ENCODE measurements around the gene PKDCC. TPM values are rescaled to one million over a fixed set of nuclear protein-coding genes. Genes with fewer than 3 reads are reported as not detected.

The PKDCC gene
- total RNA-seq, 1 donor from 2014 or later: not detected

DNA sequence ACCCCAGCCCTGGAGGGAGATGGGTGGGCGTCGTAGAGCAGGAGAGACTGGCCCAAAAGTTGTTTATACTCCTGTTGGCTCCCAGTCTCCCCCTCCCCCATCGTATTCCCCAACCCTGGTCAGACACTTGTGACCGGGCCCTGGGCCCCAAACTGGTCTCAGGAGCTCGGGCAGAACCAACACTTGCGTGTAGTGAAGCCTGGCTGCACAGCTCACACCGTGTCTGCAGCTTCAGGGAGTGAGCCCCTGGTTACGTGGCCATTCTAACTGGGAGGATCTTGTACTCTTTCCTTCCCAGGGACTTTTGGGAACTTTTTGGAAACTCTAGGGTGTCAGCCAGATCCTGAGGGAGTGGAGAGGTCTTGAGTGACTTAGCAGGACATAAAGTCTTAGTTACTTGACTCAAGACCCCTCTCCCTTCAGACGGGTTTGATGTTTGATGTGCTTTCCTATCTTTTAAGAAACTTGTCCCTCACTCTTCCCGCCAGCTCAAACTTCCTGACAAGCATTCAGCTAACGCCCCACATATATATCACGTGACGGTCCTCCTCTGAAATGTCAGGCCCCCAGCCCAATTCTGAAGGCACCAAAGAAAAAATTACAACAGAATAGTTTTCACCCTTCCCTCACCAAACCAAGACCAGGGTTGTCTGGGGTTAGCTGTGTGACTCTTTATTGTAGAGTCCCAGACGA, 2.3 kb downstream of the PKDCC start:
- Mint-ChIP-seq H3K9me3 (no peaks in the 10 kb centered on the region), H3K4me3 (no peak overlapping the region), H3K27ac (no peak overlapping the region), H3K36me3 (ENCODE audit: low read depth) (no peaks in the 10 kb centered on the region), H3K4me1 (peaks cover 3% of the 10 kb centered on the region), H3K27me3 (peaks cover 41% of the 10 kb centered on the region)
- no peak for DNase-seq
- intact Hi-C loops (cut with micrococcal nuclease): no loop called here

DNA sequence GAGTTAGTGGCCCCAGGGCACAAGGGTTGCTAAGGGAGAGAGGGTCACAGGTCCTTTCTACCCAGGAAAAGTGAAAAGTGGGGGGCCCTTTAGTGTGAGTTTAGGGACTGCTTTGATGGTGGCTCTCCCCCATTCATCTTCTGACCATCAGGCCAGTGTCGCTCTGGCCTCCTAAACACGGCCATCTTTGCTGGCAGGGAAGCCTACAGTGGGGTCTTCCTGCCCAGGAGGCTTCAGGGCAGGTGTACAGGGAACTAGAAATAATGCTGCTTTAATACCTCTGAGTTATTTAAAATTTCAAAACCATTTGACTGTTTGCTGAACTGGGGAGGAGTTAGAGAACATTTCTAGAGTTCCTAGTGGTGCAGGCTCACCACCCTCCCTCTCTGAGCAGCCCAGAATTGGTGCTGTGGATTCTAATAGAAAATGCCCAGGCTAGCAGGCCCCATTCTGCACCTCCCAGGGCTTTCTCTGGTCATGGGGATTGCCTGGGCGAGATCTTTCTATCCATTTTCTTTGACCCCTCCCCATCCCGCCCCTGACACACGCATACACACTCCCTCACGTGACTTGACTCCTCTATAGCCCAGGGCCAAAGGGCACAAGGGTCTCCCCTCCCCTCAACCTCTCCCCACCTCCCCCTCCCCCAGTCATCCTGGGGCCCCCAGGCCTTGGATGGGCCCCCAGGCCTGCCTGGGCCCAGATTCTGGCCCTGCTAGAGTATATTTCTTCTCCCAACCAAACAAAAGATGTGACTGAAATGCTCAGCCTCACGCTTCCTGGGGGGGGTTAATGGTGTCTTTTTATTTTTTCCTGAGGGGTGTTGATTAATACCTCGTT, 3.1 kb downstream of the PKDCC start:
- no peaks in the 10 kb centered on the region for H3K36me3 Mint-ChIP-seq (ENCODE audit: low read depth)
- intact Hi-C loops (cut with micrococcal nuclease): no loop called here

DNA sequence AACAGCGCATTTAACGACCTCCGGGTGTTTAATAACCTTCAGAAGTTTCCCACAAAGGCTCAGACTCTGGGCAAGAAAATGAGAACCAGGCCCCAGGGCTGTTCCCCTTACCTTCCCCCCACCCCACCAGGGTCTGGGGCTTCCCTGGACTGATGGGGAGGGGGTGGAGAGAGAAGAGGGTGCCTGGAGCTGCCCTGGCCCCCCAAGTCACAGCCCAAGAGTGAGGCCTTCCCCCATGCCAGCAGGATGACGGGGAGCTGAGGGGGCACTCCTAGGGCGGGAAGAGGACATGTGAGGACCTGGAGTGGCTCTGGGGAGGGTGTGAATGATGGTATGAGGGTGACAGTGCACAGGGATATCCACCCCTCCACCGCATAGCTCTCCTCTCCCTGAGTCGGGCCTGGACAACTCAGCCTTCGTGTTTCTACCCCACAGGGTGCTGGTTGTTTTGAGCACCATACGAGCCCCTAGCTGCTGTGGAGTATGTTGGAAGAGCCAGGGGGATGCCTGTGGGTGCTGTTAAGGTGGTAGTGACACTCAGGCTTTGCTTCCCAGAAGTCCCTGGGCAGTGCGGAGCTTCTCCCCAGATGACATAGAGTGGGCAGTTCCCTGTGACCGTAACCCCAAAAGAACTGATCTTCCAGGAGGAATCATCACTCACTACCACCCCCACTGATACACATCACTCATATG, 3.9 kb downstream of the PKDCC start:
- Mint-ChIP-seq H3K27ac (no peak overlapping the region), H3K9me3 (no peaks in the 10 kb centered on the region), H3K4me1 (peaks cover 3% of the 10 kb centered on the region), H3K36me3 (ENCODE audit: low read depth) (no peaks in the 10 kb centered on the region), H3K4me3 (no peak overlapping the region), H3K27me3 (peaks cover 28% of the 10 kb centered on the region)
- intact Hi-C loops (cut with micrococcal nuclease): no loop called here
- DNase-seq: no peak

More for the DNA sequence above, 3.1 kb downstream of the PKDCC start:
- H3K4me1 Mint-ChIP-seq: peaks cover 3% of the 10 kb centered on the region
- no peak overlapping the region for H3K27ac Mint-ChIP-seq
- H3K4me3 Mint-ChIP-seq: no peak overlapping the region
- no peaks in the 10 kb centered on the region for H3K9me3 Mint-ChIP-seq
- no peak for DNase-seq
- H3K27me3 Mint-ChIP-seq: peaks cover 33% of the 10 kb centered on the region

DNA sequence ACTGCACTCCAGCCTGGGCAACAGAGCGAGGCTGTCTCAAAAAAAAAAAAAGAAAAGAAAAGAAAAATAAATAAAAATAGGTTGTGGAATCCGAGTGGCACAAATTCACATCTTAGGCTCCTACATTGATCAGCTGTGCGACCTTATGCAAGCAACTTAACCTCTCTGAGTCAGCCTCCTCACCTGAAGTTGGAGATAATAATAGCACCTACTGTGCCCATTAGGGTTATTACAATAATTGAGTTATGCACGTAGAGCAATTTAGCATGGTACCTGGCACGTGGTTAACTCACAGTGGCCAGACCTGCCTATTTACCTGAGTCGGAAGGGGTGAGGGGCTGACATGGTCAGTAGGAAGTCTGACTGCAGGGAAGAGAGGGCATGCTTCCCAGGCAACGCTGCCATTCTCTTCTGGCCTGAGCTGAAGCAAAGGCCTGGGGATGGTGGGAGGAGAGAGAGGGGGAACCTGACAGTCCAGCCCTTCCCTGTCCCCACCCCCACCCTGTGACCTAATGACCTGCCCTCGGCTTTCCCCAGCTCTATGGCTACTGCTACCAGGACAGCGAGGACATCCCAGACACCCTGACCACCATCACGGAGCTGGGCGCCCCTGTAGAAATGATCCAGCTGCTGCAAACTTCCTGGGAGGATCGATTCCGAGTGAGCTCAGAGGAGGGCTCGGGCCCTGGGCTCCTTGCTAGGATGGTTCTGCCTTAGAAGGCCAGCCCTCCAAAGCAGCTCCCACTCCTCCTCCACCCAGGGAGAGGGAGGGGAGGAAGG, 5.1 kb downstream of the PKDCC start:
- Mint-ChIP-seq H3K4me3 (no peak overlapping the region), H3K27ac (no peak overlapping the region), H3K9me3 (no peaks in the 10 kb centered on the region), H3K4me1 (no peaks in the 10 kb centered on the region), H3K36me3 (ENCODE audit: low read depth) (no peaks in the 10 kb centered on the region), H3K27me3 (peaks cover 27% of the 10 kb centered on the region)
- DNase-seq: no peak
- intact Hi-C loops (cut with micrococcal nuclease): no loop called here

DNA sequence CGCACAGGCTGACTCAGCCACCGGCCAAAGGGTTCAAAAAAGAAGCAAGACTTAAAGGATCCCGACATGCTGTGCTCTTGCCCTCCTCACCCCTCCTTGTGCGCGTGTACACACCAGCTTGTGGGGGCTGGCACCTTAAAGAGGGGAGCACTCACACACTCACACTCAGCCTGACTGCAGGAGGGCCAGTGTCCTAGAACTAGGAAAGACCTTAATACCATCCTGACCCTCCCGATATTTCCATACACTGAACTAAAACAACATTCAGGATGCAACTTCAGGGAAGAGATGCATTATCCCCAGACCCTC, 5.6 kb downstream of the PKDCC start:
- H3K4me3 Mint-ChIP-seq: no peak overlapping the region
- H3K27me3 Mint-ChIP-seq: peaks cover 27% of the 10 kb centered on the region
- no peak overlapping the region for H3K27ac Mint-ChIP-seq
- no peak for DNase-seq
- intact Hi-C loops (cut with micrococcal nuclease): no loop called here
- no peaks in the 10 kb centered on the region for H3K4me1 Mint-ChIP-seq
- H3K36me3 Mint-ChIP-seq (ENCODE audit: low read depth): no peaks in the 10 kb centered on the region
- H3K9me3 Mint-ChIP-seq: no peaks in the 10 kb centered on the region

DNA sequence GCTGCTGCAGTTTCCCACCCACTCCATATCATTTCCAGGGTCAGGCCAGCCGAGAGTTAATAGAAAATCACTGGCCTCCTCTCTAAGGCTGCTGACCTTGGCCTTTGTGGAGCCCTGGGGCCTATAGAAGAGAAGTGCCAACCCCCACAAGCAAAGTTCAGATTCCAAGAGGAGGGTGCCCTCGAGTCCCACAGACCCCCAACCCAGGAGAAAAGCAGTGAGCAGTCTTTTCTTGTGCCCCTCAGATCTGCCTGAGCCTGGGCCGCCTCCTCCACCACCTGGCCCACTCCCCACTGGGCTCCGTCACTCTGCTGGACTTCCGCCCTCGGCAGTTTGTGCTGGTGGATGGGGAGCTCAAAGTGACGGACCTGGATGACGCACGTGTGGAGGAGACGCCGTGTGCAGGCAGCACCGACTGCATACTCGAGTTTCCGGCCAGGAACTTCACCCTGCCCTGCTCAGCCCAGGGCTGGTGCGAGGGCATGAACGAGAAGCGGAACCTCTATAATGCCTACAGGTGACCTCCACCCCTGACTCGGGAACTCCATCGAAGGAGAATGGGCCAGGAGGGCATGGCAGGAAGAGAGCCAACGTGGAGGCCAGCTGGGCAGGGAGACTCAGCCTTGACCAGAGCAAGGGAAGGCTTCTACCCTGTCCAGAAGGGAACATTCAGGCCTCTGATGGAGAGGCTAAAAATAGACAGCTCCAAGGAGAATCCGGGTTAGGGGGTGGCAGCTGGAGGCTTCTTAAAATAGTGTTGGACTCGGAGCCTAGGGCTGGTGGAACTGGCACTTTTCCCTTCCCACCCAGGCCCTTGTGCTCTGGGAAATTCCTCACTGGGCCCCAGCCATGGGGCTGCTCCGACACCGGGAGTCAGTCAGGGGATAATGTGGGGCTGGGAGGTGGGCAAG, 6.2 kb downstream of the PKDCC start:
- Mint-ChIP-seq H3K4me1 (no peaks in the 10 kb centered on the region), H3K27me3 (peaks cover 22% of the 10 kb centered on the region), H3K9me3 (no peaks in the 10 kb centered on the region), H3K4me3 (no peak overlapping the region), H3K27ac (no peak overlapping the region), H3K36me3 (ENCODE audit: low read depth) (no peaks in the 10 kb centered on the region)
- no peak for DNase-seq
- intact Hi-C loops (cut with micrococcal nuclease): no loop called here

DNA sequence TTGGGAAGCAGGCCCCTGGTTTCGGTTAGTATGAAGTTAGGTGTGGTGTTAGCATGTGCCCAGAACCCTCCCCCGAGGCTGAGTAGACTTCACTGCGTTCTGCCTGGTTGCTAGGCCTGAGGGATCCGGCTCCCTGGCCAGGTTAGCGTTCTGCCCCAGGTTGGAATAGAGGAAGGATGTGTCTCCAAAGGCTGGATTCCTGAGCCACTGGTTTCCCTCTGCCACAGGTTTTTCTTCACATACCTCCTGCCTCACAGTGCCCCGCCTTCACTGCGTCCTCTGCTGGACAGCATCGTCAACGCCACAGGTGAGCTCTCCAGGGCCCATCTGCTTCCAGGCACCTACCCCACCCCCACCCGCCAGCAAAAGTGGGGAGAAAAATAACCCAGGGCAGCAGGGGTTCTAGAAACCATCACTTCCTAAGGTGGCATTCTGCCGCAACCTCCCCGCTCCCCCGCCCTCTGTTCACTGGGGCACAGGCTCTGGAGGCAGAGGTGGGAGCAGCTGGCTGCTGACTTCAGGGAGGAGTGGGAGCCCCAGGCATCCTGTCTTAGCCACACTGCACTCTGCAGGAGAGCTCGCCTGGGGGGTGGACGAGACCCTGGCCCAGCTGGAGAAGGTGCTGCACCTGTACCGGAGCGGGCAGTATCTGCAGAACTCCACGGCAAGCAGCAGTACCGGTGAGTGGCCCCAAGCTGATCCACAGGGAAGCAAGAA, 7.1 kb downstream of the PKDCC start:
- H3K36me3 Mint-ChIP-seq (ENCODE audit: low read depth): no peaks in the 10 kb centered on the region
- peaks cover 14% of the 10 kb centered on the region for H3K27me3 Mint-ChIP-seq
- intact Hi-C loops (cut with micrococcal nuclease): no loop called here
- no peak overlapping the region for H3K4me3 Mint-ChIP-seq
- no peaks in the 10 kb centered on the region for H3K9me3 Mint-ChIP-seq
- H3K4me1 Mint-ChIP-seq: no peaks in the 10 kb centered on the region
- H3K27ac Mint-ChIP-seq: no peak overlapping the region
- no peak for DNase-seq

DNA sequence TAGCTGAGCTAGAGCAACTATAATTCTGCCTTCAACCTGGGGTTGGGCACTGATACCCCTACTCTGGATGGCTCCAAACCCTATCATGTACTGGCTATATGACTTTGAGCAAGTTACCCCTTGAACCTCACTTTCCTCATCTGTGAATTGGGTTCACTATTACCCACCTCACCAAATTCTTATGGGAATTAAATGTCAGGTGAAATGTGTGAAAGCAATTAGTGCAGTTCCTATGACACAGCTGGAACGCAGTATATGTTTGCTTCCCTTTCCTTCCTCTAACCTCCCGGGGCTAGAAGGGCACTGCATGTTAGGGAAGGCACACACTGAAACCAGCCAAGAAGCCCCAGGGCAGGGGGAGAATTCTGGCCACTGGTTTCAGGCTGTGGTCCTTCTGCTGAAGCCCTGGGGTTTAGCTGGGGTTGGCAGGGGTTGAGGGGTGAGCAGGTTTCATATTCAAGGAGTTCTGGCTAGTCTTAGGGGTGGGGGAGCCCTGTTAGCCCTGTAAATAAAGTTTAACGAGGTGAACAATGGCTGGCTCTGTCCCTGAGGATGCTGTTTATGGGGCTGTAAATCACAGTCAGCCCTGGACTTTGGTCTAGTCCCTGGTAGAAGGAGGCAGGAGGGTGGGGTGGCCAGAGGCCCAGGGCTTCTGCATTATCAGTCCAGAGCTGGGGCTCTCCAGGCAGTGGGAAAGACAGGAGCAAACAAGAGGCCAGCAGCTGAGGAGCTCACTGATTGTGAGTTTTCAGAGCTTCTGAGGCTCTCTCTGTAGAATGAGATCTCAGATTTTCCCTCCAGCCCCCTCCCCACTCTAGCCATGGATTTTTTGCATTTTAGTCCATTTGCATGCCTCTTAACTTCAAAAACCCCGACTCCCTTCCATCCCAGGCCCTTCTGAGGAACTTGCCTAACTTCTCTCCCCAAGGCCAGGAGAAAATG, 8.0 kb downstream of the PKDCC start:
- Mint-ChIP-seq H3K4me3 (no peak overlapping the region), H3K4me1 (no peaks in the 10 kb centered on the region), H3K36me3 (ENCODE audit: low read depth) (no peaks in the 10 kb centered on the region), H3K27ac (no peak overlapping the region), H3K27me3 (peaks cover 4% of the 10 kb centered on the region), H3K9me3 (no peaks in the 10 kb centered on the region)
- DNase-seq: no peak
- intact Hi-C loops (cut with micrococcal nuclease): no loop called here

DNA sequence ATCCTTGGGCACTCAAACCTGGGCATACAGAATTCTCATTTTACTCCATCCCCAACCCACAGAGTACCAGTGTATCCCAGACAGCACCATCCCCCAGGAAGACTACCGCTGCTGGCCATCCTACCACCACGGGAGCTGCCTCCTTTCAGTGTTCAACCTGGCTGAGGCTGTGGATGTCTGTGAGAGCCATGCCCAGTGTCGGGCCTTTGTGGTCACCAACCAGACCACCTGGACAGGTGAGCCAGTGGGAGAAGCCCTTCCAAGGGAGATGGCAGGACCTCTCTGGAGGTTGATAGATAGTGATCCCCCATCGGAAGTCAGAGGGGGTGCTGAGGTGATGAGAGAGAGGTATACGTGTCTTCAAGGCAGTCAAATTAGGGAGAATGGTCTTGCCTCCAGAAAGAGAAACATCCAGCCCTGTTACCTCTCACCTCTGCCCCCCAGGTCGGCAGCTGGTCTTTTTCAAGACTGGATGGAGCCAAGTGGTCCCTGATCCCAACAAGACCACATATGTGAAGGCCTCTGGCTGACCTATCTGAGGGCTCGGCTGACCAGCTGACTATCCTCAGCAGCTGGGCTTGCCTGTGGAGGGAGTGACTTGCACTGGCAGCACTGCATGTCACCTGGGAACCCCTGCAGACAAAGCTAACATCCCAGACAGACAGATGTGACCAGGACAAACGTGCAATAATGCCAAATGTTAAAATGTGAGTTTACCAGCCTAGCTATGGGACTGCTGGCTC, 9.5 kb downstream of the PKDCC start:
- no peaks in the 10 kb centered on the region for H3K36me3 Mint-ChIP-seq (ENCODE audit: low read depth)

DNA sequence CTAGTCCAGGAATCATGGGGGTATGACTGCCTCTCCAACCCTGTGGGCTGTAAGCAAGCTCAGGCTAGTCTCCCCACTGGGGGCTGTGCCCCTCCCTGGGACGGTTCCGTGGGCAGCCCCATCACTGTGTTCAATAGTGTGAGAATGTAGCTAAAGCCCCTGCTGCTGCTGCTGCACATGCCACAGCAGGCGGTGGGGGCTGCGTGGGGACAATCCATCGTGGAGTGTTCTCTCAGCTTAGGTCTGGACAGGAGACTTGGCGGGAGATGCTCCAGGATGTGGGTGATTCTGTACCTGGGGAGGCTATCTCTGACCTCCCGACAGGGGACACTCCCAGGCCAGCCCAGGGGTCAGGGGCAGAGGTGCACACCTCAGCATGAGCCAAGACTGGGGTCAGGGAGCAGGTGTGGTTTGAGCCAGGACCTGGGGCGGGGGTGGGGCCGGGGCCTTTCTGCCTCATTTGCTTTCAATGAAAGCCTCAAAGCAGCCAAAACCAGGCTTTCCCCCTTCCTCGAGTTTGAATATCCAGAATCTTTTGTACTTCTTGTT, 10.2 kb downstream of the PKDCC start:
- intact Hi-C loops (cut with micrococcal nuclease): no loop called here
- DNase-seq: no peak
- no peaks in the 10 kb centered on the region for H3K36me3 Mint-ChIP-seq (ENCODE audit: low read depth)
- H3K27ac Mint-ChIP-seq: no peak overlapping the region
- H3K4me1 Mint-ChIP-seq: no peaks in the 10 kb centered on the region
- H3K27me3 Mint-ChIP-seq: peaks cover 7% of the 10 kb centered on the region
- H3K9me3 Mint-ChIP-seq: no peaks in the 10 kb centered on the region
- H3K4me3 Mint-ChIP-seq: no peak overlapping the region

More for the DNA sequence above, 9.5 kb downstream of the PKDCC start:
- no peak for DNase-seq
- H3K4me1 Mint-ChIP-seq: no peaks in the 10 kb centered on the region
- no peak overlapping the region for H3K27ac Mint-ChIP-seq
- H3K9me3 Mint-ChIP-seq: no peaks in the 10 kb centered on the region
- intact Hi-C loops (cut with micrococcal nuclease): no loop called here
- peaks cover 4% of the 10 kb centered on the region for H3K27me3 Mint-ChIP-seq
- no peak overlapping the region for H3K4me3 Mint-ChIP-seq

DNA sequence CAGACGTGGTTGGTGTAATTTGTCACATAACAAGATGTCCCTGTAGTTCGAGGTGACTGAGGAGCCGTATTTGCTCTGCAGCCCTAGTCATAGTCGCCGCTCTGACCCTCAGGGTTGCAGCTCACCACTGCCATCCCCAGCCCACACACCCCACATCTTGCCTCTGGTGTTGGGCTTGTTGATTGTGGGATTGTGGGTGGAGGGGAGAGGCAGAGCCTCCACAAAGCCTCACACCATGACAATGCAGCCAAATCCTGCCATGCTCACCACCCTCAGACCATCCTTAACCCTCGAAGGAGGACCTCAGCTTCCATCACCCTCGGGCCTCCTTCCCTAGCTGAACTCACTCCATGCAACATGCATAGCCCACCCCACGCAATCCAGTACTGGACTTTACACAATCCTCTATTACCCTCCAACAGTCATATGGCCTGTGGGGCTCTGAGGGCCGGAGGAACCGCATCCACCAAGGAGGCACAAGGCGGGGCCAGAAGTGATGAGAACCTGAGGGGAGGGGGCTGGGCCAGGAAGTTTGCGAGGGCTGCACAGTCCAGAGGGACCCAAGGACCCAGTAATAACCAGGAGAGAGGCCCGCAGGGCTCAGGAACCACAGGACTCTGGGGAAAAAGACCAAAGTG, 11.6 kb downstream of the PKDCC start:
- DNase-seq: no peak
- H3K4me3 Mint-ChIP-seq: no peak overlapping the region
- H3K27me3 Mint-ChIP-seq: peaks cover 16% of the 10 kb centered on the region
- no peak overlapping the region for H3K27ac Mint-ChIP-seq
- H3K9me3 Mint-ChIP-seq: no peaks in the 10 kb centered on the region
- no peaks in the 10 kb centered on the region for H3K4me1 Mint-ChIP-seq
- no peaks in the 10 kb centered on the region for H3K36me3 Mint-ChIP-seq (ENCODE audit: low read depth)
- intact Hi-C loops (cut with micrococcal nuclease): no loop called here
